ENCODE data around the gene UTS2B.

UTS2B gene

DNA sequence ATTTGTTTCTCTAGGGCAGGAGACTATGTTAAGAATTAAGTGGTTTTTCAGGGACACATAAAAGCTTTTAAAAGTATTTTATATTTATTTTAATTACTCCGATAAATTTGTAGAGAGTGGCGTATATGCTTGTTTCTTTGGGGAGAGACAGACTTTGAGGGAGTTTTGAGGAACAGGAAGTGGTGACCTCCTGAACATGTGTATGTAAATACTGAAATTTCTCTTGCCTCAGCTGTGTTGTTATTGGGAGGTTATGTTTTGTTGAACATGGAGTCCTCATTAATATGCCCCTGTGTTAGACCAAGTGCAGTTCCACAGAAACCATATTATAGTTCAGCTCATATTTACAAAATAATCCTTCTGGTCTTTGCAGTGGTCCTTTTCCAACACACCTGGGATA is 41.8 kb upstream of the UTS2B start:
- no peak for TF ChIP-seq CTCF (IDR thresholded peaks at IDR 0.05; ENCODE audit: low read depth, low read length, missing control alignments)
- DNase-seq (ENCODE audit: low read depth), result no peak
- H3K4me3 ChIP-seq (ENCODE audit: low read depth, low read length), result no peak overlapping the region

DNA sequence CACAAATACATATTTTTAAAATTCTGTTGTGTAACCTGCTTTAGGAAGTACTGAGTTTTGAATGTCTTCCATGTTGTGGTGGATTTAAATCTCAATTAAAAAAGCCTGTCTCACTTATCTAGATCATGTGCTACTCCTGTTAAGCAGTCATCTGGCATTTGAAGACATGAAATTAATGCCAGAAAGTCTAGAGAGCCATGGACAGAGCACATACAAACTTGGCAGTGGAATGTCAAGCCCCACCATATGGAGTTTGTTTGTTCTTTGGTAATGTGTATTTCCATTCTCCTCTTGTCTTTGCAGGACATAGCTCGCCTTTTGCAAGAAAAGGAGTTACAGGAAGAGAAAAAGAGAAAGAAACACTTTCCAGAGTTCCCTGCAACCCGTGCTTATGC is 39.3 kb upstream of the UTS2B start:
- DNase-seq (ENCODE audit: low read depth), result no peak
- H3K4me3 ChIP-seq (ENCODE audit: low read depth, low read length), result no peak overlapping the region
- no peak for TF ChIP-seq CTCF (IDR thresholded peaks at IDR 0.05; ENCODE audit: low read depth, low read length, missing control alignments)

GRCh38 chr3:191368755-191369615 is 38.7 kb upstream of the UTS2B start:
- TF ChIP-seq CTCF (IDR thresholded peaks at IDR 0.05; ENCODE audit: low read depth, low read length, missing control alignments), result no peak
- H3K4me3 ChIP-seq (ENCODE audit: low read depth, low read length), result no peak overlapping the region
- no peak for DNase-seq (ENCODE audit: low read depth)

DNA sequence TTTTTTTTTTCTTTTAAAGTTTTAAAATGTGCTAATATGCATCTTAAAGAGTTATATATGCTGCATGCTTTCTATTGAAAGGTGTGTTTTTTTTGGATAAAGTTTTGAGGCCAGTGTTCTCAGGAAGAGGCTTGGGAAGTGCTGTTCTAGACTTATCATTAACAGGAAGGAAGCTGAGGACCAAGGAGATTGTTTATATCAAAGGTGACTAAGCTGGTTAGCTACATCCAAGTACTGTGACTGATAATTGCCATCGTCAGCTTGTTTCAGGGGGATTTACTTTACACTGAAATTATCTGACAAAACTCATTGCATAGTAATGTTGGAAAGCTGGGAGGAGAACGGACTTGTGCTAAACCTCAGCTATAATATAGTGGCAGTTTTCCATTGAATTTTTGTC is 36.3 kb upstream of the UTS2B start:
- no peak overlapping the region for H3K4me3 ChIP-seq (ENCODE audit: low read depth, low read length)
- DNase-seq (ENCODE audit: low read depth), result no peak
- TF ChIP-seq CTCF (IDR thresholded peaks at IDR 0.05; ENCODE audit: low read depth, low read length, missing control alignments), result no peak

- DNase-seq (ENCODE audit: low read depth), result no peak
- no peak for TF ChIP-seq CTCF (IDR thresholded peaks at IDR 0.05; ENCODE audit: low read depth, low read length, missing control alignments)
- no peak overlapping the region for H3K4me3 ChIP-seq (ENCODE audit: low read depth, low read length)
Measured at GRCh38 chr3:191363221-191363620, 32.9 kb upstream of the UTS2B start.

DNA sequence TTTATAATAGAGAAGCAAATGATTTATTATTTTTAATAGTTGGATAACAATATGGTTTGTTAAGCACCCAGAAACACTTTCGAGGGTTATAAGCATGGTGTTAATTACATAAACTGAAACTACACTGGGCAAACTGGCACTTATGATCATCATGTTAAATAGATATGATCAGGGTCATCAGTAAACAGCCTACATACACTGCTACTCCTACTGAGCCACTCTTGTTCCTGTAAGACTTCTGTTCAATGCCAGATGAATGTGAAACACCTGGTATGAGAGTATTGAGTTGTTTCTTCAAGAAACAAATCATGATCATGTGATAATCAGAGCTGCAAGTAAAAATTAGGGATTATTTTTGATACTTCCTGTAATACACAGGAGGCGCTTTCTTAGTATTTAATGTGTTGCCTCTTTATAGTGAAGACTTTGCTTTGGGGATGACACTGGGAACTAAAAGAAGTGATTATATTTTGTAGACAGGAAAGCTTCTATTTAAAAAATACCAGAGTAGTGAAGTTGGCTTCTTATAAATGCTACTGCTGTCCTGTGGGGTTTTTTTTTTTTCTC is 32.3 kb upstream of the UTS2B start:
- no peak for TF ChIP-seq CTCF (IDR thresholded peaks at IDR 0.05; ENCODE audit: low read depth, low read length, missing control alignments)
- no peak for DNase-seq (ENCODE audit: low read depth)
- no peak overlapping the region for H3K4me3 ChIP-seq (ENCODE audit: low read depth, low read length)

GRCh38 chr3:191362037-191362436 is 31.7 kb upstream of the UTS2B start:
- H3K4me3 ChIP-seq (ENCODE audit: low read depth, low read length), result no peak overlapping the region
- DNase-seq (ENCODE audit: low read depth), result no peak
- no peak for TF ChIP-seq CTCF (IDR thresholded peaks at IDR 0.05; ENCODE audit: low read depth, low read length, missing control alignments)

Data from GM12864 (cell line).